A549 (cell line): ENCODE measurements around the gene UPB1. TPM values are rescaled to one million over a fixed set of nuclear protein-coding genes. Genes with fewer than 3 reads are reported as not detected.

Experiments used
- ATAC-seq, 2 experiments: fragments of 200-7000 bp in 1 of 2; fragments of >200 bp in 1 of 2; cut with Nextera tagmentation in 1 of 2; cut with Tn5 transposase in 1 of 2; 3 replicates each; pipeline versions ENCODE4 v1.8.0 to v1.9.1; 2018 to 2020; ENCODE audit warnings: mild to moderate bottlenecking in 1 of 2, moderate library complexity in 1 of 2
- CTCF ChIA-PET: fragments of 300-600 bp; sonication (Branson Sonifier 250); formaldehyde crosslinking; extraction: SDS; loops from one replicate; lab custom pipeline; 2021; ENCODE audit warnings: antibody characterized with exemption, inconsistent platforms; lab: Yijun Ruan, JAX
- POLR2A ChIA-PET: fragments of 350-600 bp; formaldehyde crosslinking; extraction: SDS; loops from one replicate; lab custom pipeline; 2021; ENCODE audit warnings: antibody characterized with exemption, inconsistent platforms; lab: Yijun Ruan, JAX
- DNase-seq, 2 experiments: peaks; one replicate each; pipeline versions ENCODE4 v3.0.0 to v3.0.0-alpha.2; 2011 to 2016; ENCODE audit warnings: low read depth in 1 of 2, low spot score in 1 of 2
- FAIRE-seq: peaks from 2 replicates; lab custom pipeline; 2011; peaks lifted over from hg19 to GRCh38; lab: Jason Lieb, UNC
- H3K27ac ChIP-seq, 2 experiments: fragments of >200 bp; sonication (Bioruptor Twin); formaldehyde crosslinking; 3 replicates each; pipeline ENCODE4 v1.5.1; 2016 to 2017
- H3K4me1 ChIP-seq: fragments of >200 bp; sonication (Bioruptor Twin); formaldehyde crosslinking; 3 replicates; pipeline ENCODE4 v1.6.1; 2016
- H3K4me2 ChIP-seq: fragments of >200 bp; sonication (Bioruptor Twin); formaldehyde crosslinking; 3 replicates; pipeline ENCODE4 v1.6.1; 2016
- H3K4me3 ChIP-seq: fragments of >200 bp; sonication (Bioruptor Twin); formaldehyde crosslinking; 3 replicates; pipeline ENCODE4 v1.5.1; 2016
- H3K9me3 ChIP-seq: fragments of >200 bp; sonication (Bioruptor Twin); formaldehyde crosslinking; 3 replicates; pipeline ENCODE4 v1.6.1; 2016
- CBX8 ChIP-seq: fragments of 200-600 bp; sonication (generic); IDR thresholded peaks from 2 replicates; pipeline ENCODE4 v1.6.1; 2016
- CHD2 ChIP-seq: fragments of 150-350 bp; IDR thresholded peaks from 2 replicates; pipeline ENCODE4 v1.6.1; 2014; ENCODE audit warnings: low read length; ENCODE audit not compliant: partially characterized antibody
- EHMT2 ChIP-seq: fragments of 200-600 bp; sonication (generic); IDR thresholded peaks from 2 replicates; pipeline ENCODE4 v1.6.1; 2016; ENCODE audit warnings: antibody characterized with exemption, low read depth, mild to moderate bottlenecking, moderate library complexity
- EP300 ChIP-seq, 2 experiments: fragments of >200 bp; sonication (Bioruptor Twin); formaldehyde crosslinking; IDR thresholded peaks; 2 replicates in 1 of 2; 3 replicates in 1 of 2; pipeline ENCODE4 v1.6.1; 2016 to 2017
- FOSB ChIP-seq: fragments of 250-450 bp; sonication (Bioruptor Pico); IDR thresholded peaks from 2 replicates; pipeline ENCODE4 v1.5.0; 2020; ENCODE audit warnings: mild to moderate bottlenecking, moderate library complexity
- FOXS1 ChIP-seq: fragments of 250-450 bp; sonication (Bioruptor Pico); IDR thresholded peaks from 2 replicates; pipeline ENCODE4 v1.5.0; 2020; ENCODE audit warnings: mild to moderate bottlenecking, moderate library complexity
- HOXA7 ChIP-seq: fragments of 250-450 bp; sonication (Bioruptor Pico); IDR thresholded peaks from 2 replicates; pipeline ENCODE4 v1.5.0; 2020; ENCODE audit warnings: mild to moderate bottlenecking, moderate library complexity
- HOXB13 ChIP-seq: fragments of 250-450 bp; sonication (Bioruptor Pico); IDR thresholded peaks from 2 replicates; pipeline ENCODE4 v1.5.0; 2020; ENCODE audit warnings: low read depth, mild to moderate bottlenecking, moderate library complexity
- JUNB ChIP-seq: fragments of >200 bp; sonication (Bioruptor Twin); formaldehyde crosslinking; IDR thresholded peaks from 2 replicates; pipeline ENCODE4 v1.6.1; 2016
- KDM5A ChIP-seq: fragments of 200-600 bp; sonication (generic); IDR thresholded peaks from 2 replicates; pipeline ENCODE4 v1.6.1; 2016; ENCODE audit warnings: antibody characterized with exemption, mild to moderate bottlenecking
- MAFK ChIP-seq: fragments of 450-650 bp; IDR thresholded peaks from 2 replicates; pipeline ENCODE4 v1.6.1; 2014; ENCODE audit not compliant: partially characterized antibody
- MAZ ChIP-seq: fragments of 150-350 bp; IDR thresholded peaks from 2 replicates; pipeline ENCODE4 v1.6.1; 2014; ENCODE audit warnings: antibody characterized with exemption, low read depth, low read length, borderline replicate concordance
- MYC ChIP-seq: IDR thresholded peaks from 2 replicates; pipeline ENCODE4 v1.6.1; 2012; ENCODE audit warnings: mild to moderate bottlenecking, inconsistent platforms, low read length, improper control_type of control experiment, borderline replicate concordance
- NPAS2 ChIP-seq: fragments of 250-450 bp; sonication (Bioruptor Pico); IDR thresholded peaks from 2 replicates; pipeline ENCODE4 v1.8.0; 2022; ENCODE audit warnings: mild to moderate bottlenecking, moderate library complexity, borderline replicate concordance
- PHF8 ChIP-seq: fragments of 200-600 bp; sonication (generic); IDR thresholded peaks from 2 replicates; pipeline ENCODE4 v1.6.1; 2016; ENCODE audit warnings: low read depth, mild to moderate bottlenecking, antibody characterized with exemption, moderate library complexity, borderline replicate concordance
- RCOR1 ChIP-seq: fragments of 150-350 bp; IDR thresholded peaks from 2 replicates; pipeline ENCODE4 v1.6.1; 2014; ENCODE audit warnings: antibody characterized with exemption, low read length, low read depth
- RNF2 ChIP-seq: fragments of 200-600 bp; sonication (generic); IDR thresholded peaks from 2 replicates; pipeline ENCODE4 v1.6.1; 2016; ENCODE audit warnings: low read depth, mild to moderate bottlenecking, antibody characterized with exemption, moderate library complexity, borderline replicate concordance
- SMC3 ChIP-seq: fragments of >200 bp; sonication (Bioruptor Twin); formaldehyde crosslinking; IDR thresholded peaks from 3 replicates; pipeline ENCODE4 v1.6.1; 2018; ENCODE audit warnings: inconsistent platforms
- ZC3H11A ChIP-seq: fragments of 450-650 bp; IDR thresholded peaks from 2 replicates; pipeline ENCODE4 v1.6.1; 2014; ENCODE audit warnings: antibody characterized with exemption, mild to moderate bottlenecking
- ZFP36 ChIP-seq: fragments of 450-650 bp; IDR thresholded peaks from 2 replicates; pipeline ENCODE4 v1.6.1; 2014; ENCODE audit warnings: borderline replicate concordance; ENCODE audit not compliant: partially characterized antibody
- ZSCAN20 ChIP-seq: fragments of 250-450 bp; sonication (Bioruptor Pico); IDR thresholded peaks from 2 replicates; pipeline ENCODE4 v1.8.0; 2022; ENCODE audit warnings: mild to moderate bottlenecking, moderate library complexity
- WGBS: methylation state at CpG from one replicate; pipeline ENCODE4 v1.1.6; 2017; ENCODE audit errors: missing lambda C conversion rate; 5-methylcytosine and 5-hydroxymethylcytosine counted together
- polyA plus RNA-seq, 4 experiments: library from polyadenylated mRNA; depleted of rRNA in 3 of 4; stranded (reverse); fragments of >200 nt; fragmentation: RNase III in 1 of 4; extraction: RNeasy Plus Mini Kit Qiagen cat#74134 plus additional on column Dnase treatment in 1 of 4; gene quantifications; 2 replicates in 3 of 4; 3 replicates in 1 of 4; pipeline ENCODE4 v1.2.3, GENCODE V29; 2011 to 2017
- TF ChIP-seq, protein P1 (sequence below): fragments of 200-600 bp; sonication (generic); IDR thresholded peaks from 2 replicates; pipeline ENCODE4 v1.6.1; 2016; ENCODE audit warnings: antibody characterized with exemption, mild to moderate bottlenecking, moderate library complexity

Gene UPB1
- polyA plus RNA-seq, 2 of the 4 experiments (the other 2 are of a cell fraction) = 0.04 TPM; not detected in 1

DNA sequence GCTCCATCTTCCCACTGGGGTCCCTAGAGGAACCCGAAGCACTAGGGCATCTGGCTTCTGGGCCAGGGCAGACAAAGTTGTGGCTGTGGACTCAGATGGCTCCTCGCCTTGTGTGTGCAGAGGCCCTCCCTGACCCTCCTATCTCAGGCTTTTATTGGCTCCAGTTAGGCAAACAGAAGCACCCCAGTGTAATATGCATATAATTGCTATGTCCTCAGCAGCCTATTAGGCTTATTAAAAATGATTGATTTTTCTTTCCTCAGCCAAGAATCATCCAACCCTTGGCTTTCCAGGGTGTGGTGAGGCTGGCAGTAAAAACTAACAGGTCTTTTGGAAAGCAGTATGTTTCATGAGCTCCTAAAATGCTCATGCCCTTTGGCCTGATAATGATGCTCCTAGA, 22.3 kb downstream of the UPB1 start (continued):
- TF ChIP-seq MAZ = no peak
- TF ChIP-seq MAFK = no peak

DNA sequence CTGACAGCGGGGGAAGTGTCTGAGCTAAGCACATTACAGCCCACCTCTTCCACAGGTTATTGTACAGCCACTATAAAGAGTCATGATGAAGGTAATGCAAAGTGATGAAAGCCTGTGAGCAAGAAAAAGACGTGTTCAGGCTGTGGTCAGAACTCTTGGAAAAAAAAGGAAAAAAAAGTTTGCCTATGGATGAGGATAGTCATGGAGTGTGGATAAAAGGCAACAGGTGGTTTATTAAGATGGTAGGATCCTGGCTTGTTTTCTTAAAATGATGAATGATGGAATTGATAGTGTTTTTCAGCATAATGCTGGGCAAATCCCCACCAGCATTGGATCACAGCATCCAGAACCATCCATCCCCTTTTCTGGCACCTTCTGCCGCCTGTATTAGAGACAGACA, 23.1 kb downstream of the UPB1 start:
- 81% methylated on average over 3 of the region's 3 CpGs for WGBS
- DNase-seq (no peak), FAIRE-seq (no peak), ATAC-seq (no peak)
- H3K4me3 ChIP-seq = no peak overlapping the region
- H3K9me3 ChIP-seq = no peaks in the 10 kb centered on the region
- peaks cover 27% of the 10 kb centered on the region for H3K4me1 ChIP-seq
- ChIA-PET POLR2A (no interaction called here), CTCF (interaction anchor here (1.0 to 1.3 kb wide), 3 partner anchors 16 to 97 kb away, joined by 3 to 4 read pairs (median 3); no protein-coding TSS in a partner anchor)
- H3K4me2 ChIP-seq = no peak overlapping the region
- TF ChIP-seq EHMT2 (no peak), ZFP36 (no peak), CHD2 (no peak), EP300 (IDR thresholded peaks at IDR 0.05) (no peak), HOXB13 (no peak)
- no peak overlapping the region for H3K27ac ChIP-seq

DNA sequence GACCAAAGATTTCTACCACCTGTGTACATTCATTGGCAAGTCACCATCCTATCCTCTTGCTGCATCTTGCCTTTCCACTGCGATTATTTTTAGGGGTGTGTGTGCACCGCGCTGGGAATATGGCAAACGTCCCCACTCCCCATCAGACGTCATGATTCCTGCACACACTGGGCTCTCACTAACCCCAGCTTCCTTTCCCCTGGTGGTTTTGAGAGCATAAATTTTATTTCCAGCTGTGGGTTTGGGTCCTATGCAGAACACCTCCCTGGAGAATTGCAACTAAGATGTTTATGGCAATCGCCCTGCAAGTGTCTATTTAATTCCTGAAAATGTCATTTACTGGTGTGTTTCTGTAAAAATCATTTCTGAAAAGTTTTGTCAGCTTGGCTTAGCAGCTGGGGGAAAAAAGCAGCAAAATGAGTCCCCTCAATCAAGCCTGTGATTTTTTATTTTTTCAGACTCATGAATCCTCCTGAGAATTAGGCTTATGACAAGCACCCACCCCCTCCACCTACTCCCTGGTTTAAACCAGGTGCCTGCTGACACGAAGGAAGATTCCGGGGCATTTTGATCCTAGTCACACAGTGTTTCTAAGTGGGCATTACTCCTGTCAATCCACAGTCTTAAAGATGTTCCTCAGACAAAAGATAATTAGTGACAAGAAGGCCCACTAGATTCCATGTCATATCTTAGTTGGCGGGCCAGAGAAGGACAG, 23.8 kb downstream of the UPB1 start:
- CTCF ChIA-PET = interaction anchor here (1.0 to 1.3 kb wide), 3 partner anchors 15 to 98 kb away, joined by 3 to 4 read pairs (median 3); no protein-coding TSS in a partner anchor
- POLR2A ChIA-PET = no interaction called here
- WGBS = 64% methylated on average over 8 of the region's 9 CpGs
- TF ChIP-seq RNF2 (no peak), MAFK (no peak), ZSCAN20 (CRISPR knock-in tag) (no peak), FOXS1 (CRISPR knock-in tag) (no peak), CBX8 (no peak), SMC3 (no peak), MYC (no peak), NPAS2 (CRISPR knock-in tag) (no peak), RCOR1 (no peak), JUNB (no peak), ZC3H11A (no peak), PHF8 (no peak), KDM5A (no peak), HOXA7 (CRISPR knock-in tag) (no peak), FOSB (no peak), EP300 (IDR thresholded peaks at IDR 0.05) (no peak)
- TF ChIP-seq, protein P1, sequence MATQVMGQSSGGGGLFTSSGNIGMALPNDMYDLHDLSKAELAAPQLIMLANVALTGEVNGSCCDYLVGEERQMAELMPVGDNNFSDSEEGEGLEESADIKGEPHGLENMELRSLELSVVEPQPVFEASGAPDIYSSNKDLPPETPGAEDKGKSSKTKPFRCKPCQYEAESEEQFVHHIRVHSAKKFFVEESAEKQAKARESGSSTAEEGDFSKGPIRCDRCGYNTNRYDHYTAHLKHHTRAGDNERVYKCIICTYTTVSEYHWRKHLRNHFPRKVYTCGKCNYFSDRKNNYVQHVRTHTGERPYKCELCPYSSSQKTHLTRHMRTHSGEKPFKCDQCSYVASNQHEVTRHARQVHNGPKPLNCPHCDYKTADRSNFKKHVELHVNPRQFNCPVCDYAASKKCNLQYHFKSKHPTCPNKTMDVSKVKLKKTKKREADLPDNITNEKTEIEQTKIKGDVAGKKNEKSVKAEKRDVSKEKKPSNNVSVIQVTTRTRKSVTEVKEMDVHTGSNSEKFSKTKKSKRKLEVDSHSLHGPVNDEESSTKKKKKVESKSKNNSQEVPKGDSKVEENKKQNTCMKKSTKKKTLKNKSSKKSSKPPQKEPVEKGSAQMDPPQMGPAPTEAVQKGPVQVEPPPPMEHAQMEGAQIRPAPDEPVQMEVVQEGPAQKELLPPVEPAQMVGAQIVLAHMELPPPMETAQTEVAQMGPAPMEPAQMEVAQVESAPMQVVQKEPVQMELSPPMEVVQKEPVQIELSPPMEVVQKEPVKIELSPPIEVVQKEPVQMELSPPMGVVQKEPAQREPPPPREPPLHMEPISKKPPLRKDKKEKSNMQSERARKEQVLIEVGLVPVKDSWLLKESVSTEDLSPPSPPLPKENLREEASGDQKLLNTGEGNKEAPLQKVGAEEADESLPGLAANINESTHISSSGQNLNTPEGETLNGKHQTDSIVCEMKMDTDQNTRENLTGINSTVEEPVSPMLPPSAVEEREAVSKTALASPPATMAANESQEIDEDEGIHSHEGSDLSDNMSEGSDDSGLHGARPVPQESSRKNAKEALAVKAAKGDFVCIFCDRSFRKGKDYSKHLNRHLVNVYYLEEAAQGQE = no peak
- Histone ChIP-seq H3K4me3 (no peak overlapping the region), H3K27ac (no peak overlapping the region), H3K4me1 (peaks cover 24% of the 10 kb centered on the region), H3K9me3 (no peaks in the 10 kb centered on the region), H3K4me2 (no peak overlapping the region)
- FAIRE-seq = no peak
- DNase-seq = no peak
- ATAC-seq = no peak
